ENCODE results near the gene OSER1.
"Not testable (repeated sequence)": the region's sequence is repeated elsewhere in the genome, so short reads cannot be mapped to it uniquely, and the experiment has no call there.

Gene OSER1

DNA sequence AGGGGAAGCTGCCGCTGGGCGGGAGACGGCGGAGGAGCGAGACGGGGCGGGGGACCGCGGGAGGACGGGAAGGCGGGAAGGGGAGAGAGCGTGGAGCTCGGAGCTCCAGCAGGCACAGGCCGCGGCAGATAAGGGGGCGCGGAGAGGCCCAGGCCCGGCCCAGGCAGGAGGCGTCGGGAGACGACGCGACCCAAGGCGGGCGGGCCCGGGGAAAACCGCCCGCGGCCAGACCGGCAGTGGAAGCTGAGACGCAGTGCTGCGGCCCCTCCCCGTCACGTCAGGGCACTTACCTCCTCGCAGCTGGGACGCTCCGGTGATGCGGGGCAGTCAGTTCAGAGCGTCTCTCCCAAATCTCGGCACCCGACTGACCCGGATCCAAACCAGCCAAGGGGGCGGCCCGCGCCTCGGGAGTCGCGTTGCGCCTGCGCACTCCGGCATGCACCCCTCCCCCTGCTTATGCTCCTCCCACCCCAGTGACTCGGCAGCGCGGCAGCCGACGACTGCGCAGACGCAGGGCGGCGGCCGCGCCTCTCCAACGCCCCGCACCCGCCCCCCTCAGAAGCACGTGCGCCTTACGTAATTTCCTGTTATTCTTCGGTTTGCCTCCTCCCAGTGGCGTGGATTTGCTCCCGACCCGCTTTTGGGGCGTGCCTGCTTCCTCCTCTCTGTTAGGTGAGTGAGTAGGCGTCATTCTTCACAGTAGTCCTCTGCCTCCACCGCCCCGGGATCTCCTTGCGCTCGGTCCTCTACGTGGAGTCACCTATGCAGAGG is at the start of gene OSER1:
Gene OSER1, minus strand, starts transcription at position 366 of the 771 bp plus-strand sequence. CDS start 3,814 bp downstream, outside the sequence.
- peak; percentile 97 for DNase-seq (ENCODE audit: low spot score)

- DNase-seq (ENCODE audit: low spot score) = no peak
Observed at GRCh38 chr20:44258226-44258890, 47.8 kb upstream of the OSER1 start.

- DNase-seq (ENCODE audit: low spot score) = no peak
Observed at GRCh38 chr20:44256961-44257360, 46.4 kb upstream of the OSER1 start.

GRCh38 chr20:44255942-44256341 is 45.4 kb upstream of the OSER1 start:
- DNase-seq (ENCODE audit: low spot score) = no peak

DNA sequence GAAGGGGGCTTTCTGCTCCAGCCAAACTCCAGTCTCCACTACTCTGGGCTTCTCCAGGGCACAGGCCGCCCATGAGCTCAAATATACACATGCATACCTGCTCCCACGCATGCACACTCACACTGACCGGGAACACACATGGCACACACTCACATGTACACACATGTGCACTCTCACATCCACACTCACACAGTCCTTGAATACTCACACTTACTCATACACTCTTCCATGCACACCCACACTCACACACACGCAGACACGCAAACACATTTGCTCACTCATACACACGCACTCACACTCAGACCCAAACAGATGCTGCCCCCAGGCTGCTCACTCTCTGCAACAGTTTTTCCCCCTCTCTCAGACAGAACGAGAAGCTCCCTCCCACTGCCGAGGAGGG is 43.5 kb upstream of the OSER1 start:
- no peak for DNase-seq (ENCODE audit: low spot score)

GRCh38 chr20:44253528-44253927 is 43.0 kb upstream of the OSER1 start:
- no peak for DNase-seq (ENCODE audit: low spot score)

GRCh38 chr20:44251284-44251683 is 40.7 kb upstream of the OSER1 start:
- no peak for DNase-seq (ENCODE audit: low spot score)

GRCh38 chr20:44248410-44248759 is 37.8 kb upstream of the OSER1 start:
- no peak for DNase-seq (ENCODE audit: low spot score)

- DNase-seq (ENCODE audit: low spot score) = peak; percentile 22
Observed at GRCh38 chr20:44247586-44248409, 37.2 kb upstream of the OSER1 start.

DNA sequence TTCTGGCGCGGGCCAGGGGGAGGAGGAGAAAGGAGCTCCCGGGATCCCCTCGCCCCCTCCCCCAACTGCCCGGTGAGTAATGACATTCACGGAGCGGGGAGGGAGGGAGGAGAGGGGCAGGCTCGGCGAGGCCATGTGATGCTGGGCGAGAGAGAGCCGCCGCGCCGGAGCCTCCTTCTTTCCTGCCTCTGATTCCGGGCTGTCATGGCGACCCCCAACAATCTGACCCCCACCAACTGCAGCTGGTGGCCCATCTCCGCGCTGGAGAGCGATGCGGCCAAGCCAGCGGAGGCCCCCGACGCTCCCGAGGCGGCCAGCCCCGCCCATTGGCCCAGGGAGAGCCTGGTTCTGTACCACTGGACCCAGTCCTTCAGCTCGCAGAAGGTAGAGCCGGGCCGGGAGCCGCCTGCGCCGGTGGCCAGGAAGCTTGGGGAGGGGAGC is 36.6 kb upstream of the OSER1 start, which contains the start of gene GDAP1L1:
Gene GDAP1L1, plus strand, starts transcription at position 178 of the 441 bp plus-strand sequence. Its CDS starts 27 bp downstream, at position 205.
- no peak for DNase-seq (ENCODE audit: low spot score)

DNA sequence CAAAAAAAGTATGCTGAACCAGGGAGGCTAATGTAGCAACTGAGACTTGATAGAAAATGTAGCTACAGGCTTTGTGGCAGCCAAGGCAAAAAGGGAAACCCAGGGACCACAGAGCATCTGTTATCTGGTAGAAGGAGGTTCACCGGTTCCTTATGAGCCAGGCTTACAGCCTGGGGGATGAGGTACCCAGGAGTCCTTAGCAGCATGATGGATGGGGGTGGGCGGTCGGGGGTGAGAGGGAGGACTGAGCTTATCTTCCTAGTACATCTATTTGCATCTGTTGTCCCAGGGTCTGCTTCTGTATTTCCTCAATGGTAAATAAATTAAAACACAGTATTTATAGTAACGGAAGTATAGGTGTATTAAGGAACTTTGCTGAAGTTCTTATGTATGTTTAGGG is 35.4 kb upstream of the OSER1 start:
- no peak for DNase-seq (ENCODE audit: low spot score)

DNA sequence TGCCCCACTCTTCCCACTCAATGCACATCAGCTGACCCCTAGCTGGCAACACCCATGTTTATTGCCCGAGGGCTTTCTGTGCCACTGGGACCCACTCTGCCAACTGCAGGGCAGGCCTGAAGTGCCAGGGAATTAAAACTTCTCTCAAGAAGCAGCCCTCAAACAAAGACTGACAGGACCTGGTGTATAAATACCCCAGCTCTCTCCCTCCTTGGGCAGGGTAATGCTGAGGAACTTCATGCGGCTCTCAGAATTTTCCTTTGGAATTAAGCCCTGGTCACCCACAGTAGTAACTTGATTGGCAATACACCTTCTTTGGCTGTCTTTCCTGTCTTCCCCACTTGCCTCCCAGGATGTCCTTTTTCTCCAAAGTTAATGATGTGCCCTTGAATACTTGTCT is 31.2 kb upstream of the OSER1 start:
- DNase-seq (ENCODE audit: low spot score) = no peak

DNA sequence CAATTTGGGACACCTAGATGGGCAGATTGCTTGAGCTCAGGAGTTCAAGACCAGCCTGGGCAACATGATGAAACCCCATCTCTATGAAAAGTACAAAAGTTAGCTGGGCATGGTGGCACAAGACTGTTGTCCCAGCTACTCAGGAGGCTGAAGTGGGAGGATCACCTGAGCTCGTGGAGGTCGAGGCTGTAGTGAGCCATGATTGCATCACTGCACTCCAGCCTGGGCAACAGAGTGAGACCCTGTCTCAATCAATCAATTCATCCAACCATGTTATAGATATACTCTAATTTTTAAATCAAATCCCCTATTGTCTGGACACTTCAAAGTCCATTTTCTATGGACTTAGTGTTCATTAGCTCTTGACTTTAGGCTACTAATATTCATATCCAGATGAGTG is 26.3 kb upstream of the OSER1 start:
- DNase-seq (ENCODE audit: low spot score) = not testable (repeated sequence)

- no peak for DNase-seq (ENCODE audit: low spot score)
Observed at GRCh38 chr20:44235702-44236101, 25.1 kb upstream of the OSER1 start.

DNA sequence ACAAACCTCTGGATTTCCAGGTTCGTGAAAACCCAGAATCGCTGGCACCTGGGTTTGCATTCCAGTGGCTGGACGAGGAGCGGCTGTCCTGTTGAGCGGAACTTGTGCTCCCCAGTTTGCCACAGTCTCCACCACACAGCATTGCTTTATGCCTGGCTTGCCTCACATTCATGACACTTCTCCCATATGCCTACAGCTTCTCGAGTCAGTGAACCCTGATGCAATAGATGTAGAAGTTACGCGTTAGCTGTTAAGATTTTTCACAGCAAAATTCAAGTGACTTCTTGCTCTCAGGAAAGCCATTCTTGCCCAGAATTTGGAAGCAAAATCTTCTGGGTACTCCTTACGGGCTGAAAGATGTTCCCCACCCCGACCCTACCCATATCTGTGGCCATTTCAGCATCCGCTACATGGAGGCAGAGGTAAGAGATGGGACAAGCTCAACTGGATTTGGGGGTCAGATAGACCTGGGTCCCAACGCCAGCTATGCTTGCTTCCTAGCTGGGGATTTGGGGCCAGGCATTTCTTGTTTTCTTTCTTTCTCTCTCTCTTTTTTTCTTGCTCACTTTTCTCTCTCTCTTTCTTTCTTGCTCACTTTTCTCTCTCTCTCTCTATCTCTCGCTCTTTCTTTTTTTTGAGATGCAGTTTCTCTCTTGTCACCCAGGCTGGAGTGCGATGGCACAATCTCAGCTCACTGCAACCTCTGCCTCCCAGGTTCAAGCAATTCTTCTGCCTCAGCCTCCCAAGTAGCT is 24.2 kb upstream of the OSER1 start:
- DNase-seq (ENCODE audit: low spot score) = no peak

DNA sequence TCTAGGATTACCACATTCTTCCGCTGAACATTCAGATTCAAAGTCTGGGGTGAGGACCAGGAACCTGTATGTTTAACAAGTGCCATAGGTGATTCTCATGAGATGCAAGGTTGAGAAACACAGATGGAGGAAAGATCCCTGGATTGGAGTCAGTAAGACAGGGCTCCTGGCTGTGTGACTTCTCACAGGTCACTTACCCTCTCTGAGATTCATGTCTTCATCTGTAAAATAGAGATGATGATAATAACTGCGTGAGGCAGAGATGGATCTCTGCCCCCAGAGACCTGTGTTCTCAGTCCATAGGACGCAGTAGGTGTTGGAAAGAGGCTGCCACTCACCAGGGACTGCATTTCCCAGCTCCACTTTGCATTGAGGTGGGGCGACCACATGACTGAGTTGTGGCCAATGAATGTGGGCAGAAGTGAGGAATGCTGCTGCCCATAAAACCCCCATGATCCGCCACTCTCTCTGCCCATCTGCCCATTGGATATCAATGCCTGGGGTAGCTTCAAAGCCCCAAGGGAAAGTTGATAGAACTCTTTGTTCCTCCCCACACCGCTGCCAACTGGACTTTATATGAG is 23.0 kb upstream of the OSER1 start:
- DNase-seq (ENCODE audit: low spot score) = no peak

DNA sequence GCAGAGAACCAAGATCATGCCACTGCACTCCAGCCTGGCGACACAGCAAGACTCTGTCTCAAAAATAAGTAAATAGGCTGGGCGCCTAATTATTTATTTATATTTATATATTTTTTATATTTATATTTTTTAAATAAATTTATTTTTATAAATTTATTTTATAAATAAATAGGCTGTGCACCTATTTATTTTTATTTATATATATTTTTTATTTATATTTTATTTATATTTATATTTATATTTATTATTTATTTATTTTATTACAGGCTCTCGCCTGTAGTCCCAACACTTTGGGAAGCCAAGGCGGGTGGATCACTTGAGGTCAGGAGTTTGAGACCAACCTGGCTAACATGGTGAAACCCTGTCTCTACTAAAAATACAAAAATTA is 21.9 kb upstream of the OSER1 start:
- DNase-seq (ENCODE audit: low spot score) = not testable (repeated sequence)

DNA sequence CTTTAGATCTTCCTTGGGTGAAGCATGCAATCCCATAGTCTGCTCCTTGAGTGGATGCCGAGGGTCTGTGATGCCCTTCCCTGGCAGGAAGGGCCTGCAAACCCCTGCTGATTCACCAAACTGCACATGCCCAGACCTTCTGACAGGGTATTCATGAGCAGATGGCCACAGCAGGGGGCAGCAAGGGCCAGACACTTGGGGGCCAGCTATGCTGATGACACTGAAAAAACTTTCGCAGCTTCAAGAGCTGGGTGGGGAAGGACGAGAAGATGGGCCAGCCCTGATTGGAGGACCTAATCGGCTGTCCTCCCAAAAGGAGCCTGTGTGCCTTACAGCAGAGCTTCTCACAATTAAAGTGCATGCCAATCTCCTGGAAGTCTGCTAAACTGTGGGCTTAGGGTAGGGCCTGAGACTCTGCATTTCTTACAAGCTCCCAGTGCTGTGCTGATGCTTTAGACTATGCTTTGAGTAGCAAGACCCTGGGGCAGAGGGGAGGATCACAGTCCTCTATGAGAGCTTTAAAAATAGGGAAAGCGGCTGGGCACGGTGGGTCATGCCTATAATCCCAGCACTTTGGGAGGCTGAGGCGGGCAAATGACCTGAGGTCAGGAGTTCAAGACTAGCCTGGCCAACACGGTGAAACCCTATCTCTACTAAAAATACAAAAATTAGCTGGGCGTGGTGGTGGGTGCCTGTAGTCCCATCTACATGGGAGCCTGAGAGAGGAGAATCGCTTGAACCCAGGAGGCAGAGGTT is 21.3 kb upstream of the OSER1 start:
- DNase-seq (ENCODE audit: low spot score) = no peak

DNA sequence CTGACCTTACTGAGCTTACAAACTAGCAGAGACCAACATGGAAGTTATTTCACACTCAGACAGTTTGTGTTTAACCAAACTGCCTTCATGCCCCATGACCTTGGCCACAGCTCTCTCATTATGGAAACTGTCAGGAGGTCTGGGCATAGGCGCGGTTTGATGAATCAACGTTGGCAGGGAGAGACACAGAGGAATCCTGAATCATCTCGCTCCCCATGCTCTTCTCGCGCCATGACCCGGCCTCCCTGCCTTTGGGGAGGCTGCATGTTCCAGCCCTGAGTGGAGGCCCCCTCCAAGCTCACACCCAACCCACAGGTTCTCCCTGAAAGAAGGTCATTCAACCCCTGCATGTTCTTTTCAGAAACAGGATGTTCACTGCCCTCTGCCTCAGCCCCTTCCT is 20.6 kb upstream of the OSER1 start:
- DNase-seq (ENCODE audit: low spot score) = peak; percentile 37

- no peak for DNase-seq (ENCODE audit: low spot score)
Observed at GRCh38 chr20:44228465-44229258, 18.1 kb upstream of the OSER1 start.
